ENCODE data around the gene CCL1. TPM values are rescaled to one million over a fixed set of nuclear protein-coding genes. Genes with fewer than 3 reads are reported as not detected.

The CCL1 gene
- total and polyA plus RNA-seq, 9 of the 15 experiments (the other 6 are each of a cell fraction or from before 2014, with no cell fraction given), result 0.45 TPM; not detected in 8

DNA sequence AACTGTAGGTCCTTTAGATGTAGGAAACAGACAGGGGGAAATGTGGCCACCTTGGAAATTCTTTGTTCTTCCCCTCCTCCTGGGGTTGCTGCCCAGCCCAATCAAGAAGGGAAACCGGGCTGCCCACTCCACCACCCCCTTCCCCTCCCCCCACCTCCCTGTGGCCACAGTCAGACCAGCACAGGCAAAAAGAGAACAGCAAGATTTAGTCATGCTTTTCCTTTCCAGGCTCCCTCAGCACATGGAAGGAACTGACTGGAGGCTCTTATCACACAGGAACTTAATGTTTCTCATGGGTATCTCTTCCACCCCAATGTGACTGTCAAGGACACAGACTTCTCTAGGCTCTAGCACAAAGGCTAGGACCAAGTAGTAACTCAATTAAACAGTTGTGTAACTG is 3.0 kb upstream of the CCL1 start:
- ChIA-PET CTCF (ENCODE audit: low intra/inter-chr PET ratio) (no interaction called here), POLR2A (no interaction called here)
- Histone ChIP-seq H3K27ac (ENCODE audit: extremely low read depth, low read depth, low read length) (no peak overlapping the region), H4K20me1 (replicated peaks; ENCODE audit: control insufficient read depth, insufficient read depth, low read length) (no peaks in the 10 kb centered on the region), H3K36me3 (ENCODE audit: control insufficient read depth, insufficient read depth, low read length) (no peaks in the 10 kb centered on the region), H3K9me3 (replicated peaks; ENCODE audit: control insufficient read depth, insufficient read depth, low read depth, low read length) (no peaks in the 10 kb centered on the region), H2AFZ (ENCODE audit: low read depth, low read length) (no peak overlapping the region), H3K9ac (ENCODE audit: insufficient read depth in 1 of 2, low read depth in 2 of 2, low read length in 2 of 2) (no peak overlapping the region), H3K27me3 (ENCODE audit: control insufficient read depth in 2 of 2, insufficient read depth in 2 of 2, low read length in 2 of 2) (peaks cover 0 to 6% of the 10 kb centered on the region in 2 experiments; a peak in 2 of 5 replicates), H3K9me1 (ENCODE audit: control insufficient read depth, insufficient read depth, low read length) (no peaks in the 10 kb centered on the region), H3K4me2 (ENCODE audit: insufficient read depth, low read length) (no peak overlapping the region), H3K79me2 (ENCODE audit: control insufficient read depth, insufficient read depth, low read length) (no peaks in the 10 kb centered on the region), H3K4me1 (replicated peaks in 1 of 2; ENCODE audit: control insufficient read depth in 2 of 2, insufficient read depth in 2 of 2, low read length in 2 of 2) (no peaks in the 10 kb centered on the region; a peak in 1 of 5 replicates), H3K4me3 (no peak overlapping the region)
- ATAC-seq (no peak), DNase-seq (ENCODE audit: extremely low read depth in 1 of 4, low spot score in 3 of 4) (no peak), FAIRE-seq (no peak)
- in situ Hi-C loops (cut with MboI) (no loop called here), intact Hi-C loops (cut with micrococcal nuclease) (no loop called here)
- WGBS (ENCODE audit: insufficient coverage, low coverage, missing lambda C conversion rate), result no CpG with 5 or more reads among the region's 1 CpG
- no TSS peak for BruUV-seq (replicated peaks)
- TF ChIP-seq ZNF431 (CRISPR knock-in tag; IDR thresholded peaks at IDR 0.05) (no peak), NFYB (IDR thresholded peaks at IDR 0.05; ENCODE audit: extremely low read depth, insufficient read length) (no peak), BCOR (IDR thresholded peaks at IDR 0.05) (no peak), ZNF175 (CRISPR knock-in tag; IDR thresholded peaks at IDR 0.05; ENCODE audit: low read depth) (no peak), ESRRA (IDR thresholded peaks at IDR 0.05; ENCODE audit: borderline replicate concordance, low read depth) (peak; percentile 82; the same call in 1 of the 2 replicates), ZNF778 (CRISPR knock-in tag; IDR thresholded peaks at IDR 0.05) (no peak), MYC (IDR thresholded peaks at IDR 0.05; ENCODE audit: low read depth, low read length) (0 out of 2 replicates have a peak, but pooled peaks have one; percentile 26), MYC (CRISPR knock-in tag; IDR thresholded peaks at IDR 0.05; ENCODE audit: borderline replicate concordance, low read depth) (no peak), DMBX1 (CRISPR knock-in tag; IDR thresholded peaks at IDR 0.05; ENCODE audit: borderline replicate concordance) (no peak), SREBF2 (CRISPR knock-in tag; IDR thresholded peaks at IDR 0.05) (no peak), NCOA6 (IDR thresholded peaks at IDR 0.05) (no peak), ZFX (CRISPR knock-in tag; IDR thresholded peaks at IDR 0.05) (no peak), ZNF551 (CRISPR knock-in tag; IDR thresholded peaks at IDR 0.05) (no peak), KDM1A (IDR thresholded peaks at IDR 0.05) (no peak), STAG1 (CRISPR knock-in tag; IDR thresholded peaks at IDR 0.05; ENCODE audit: borderline replicate concordance) (no peak), TRIM24 (IDR thresholded peaks at IDR 0.05) (no peak)
- TF ChIP-seq, protein P1, sequence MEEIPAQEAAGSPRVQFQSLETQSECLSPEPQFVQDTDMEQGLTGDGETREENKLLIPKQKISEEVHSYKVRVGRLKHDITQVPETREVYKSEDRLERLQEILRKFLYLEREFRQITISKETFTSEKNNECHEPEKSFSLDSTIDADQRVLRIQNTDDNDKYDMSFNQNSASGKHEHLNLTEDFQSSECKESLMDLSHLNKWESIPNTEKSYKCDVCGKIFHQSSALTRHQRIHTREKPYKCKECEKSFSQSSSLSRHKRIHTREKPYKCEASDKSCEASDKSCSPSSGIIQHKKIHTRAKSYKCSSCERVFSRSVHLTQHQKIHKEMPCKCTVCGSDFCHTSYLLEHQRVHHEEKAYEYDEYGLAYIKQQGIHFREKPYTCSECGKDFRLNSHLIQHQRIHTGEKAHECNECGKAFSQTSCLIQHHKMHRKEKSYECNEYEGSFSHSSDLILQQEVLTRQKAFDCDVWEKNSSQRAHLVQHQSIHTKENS (CRISPR knock-in tag; IDR thresholded peaks at IDR 0.05), result no peak
- TF ChIP-seq, protein P2, sequence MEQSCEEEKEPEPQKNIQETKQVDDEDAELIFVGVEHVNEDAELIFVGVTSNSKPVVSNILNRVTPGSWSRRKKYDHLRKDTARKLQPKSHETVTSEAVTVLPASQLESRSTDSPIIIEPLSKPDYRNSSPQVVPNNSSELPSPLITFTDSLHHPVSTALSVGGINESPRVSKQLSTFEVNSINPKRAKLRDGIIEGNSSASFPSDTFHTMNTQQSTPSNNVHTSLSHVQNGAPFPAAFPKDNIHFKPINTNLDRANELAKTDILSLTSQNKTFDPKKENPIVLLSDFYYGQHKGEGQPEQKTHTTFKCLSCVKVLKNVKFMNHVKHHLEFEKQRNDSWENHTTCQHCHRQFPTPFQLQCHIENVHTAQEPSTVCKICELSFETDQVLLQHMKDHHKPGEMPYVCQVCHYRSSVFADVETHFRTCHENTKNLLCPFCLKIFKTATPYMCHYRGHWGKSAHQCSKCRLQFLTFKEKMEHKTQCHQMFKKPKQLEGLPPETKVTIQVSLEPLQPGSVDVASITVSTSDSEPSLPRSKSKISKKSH (CRISPR knock-in tag; IDR thresholded peaks at IDR 0.05), result no peak
- TF ChIP-seq, protein P3, sequence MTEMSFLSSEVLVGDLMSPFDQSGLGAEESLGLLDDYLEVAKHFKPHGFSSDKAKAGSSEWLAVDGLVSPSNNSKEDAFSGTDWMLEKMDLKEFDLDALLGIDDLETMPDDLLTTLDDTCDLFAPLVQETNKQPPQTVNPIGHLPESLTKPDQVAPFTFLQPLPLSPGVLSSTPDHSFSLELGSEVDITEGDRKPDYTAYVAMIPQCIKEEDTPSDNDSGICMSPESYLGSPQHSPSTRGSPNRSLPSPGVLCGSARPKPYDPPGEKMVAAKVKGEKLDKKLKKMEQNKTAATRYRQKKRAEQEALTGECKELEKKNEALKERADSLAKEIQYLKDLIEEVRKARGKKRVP (CRISPR knock-in tag; IDR thresholded peaks at IDR 0.05), result no peak
- TF ChIP-seq, protein P4, sequence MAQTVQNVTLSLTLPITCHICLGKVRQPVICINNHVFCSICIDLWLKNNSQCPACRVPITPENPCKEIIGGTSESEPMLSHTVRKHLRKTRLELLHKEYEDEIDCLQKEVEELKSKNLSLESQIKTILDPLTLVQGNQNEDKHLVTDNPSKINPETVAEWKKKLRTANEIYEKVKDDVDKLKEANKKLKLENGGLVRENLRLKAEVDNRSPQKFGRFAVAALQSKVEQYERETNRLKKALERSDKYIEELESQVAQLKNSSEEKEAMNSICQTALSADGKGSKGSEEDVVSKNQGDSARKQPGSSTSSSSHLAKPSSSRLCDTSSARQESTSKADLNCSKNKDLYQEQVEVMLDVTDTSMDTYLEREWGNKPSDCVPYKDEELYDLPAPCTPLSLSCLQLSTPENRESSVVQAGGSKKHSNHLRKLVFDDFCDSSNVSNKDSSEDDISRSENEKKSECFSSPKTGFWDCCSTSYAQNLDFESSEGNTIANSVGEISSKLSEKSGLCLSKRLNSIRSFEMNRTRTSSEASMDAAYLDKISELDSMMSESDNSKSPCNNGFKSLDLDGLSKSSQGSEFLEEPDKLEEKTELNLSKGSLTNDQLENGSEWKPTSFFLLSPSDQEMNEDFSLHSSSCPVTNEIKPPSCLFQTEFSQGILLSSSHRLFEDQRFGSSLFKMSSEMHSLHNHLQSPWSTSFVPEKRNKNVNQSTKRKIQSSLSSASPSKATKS (CRISPR knock-in tag; IDR thresholded peaks at IDR 0.05), result no peak

Data from K562 (cell line).